ENCODE data around the gene SCYL2. TPM values are rescaled to one million over a fixed set of nuclear protein-coding genes. Genes with fewer than 3 reads are reported as not detected.
A peak's percentile ranks its signal among the peaks of the same experiment; 100 is the strongest.
"Not testable (repeated sequence)": the region's sequence is repeated elsewhere in the genome, so short reads cannot be mapped to it uniquely, and the experiment has no call there.

SCYL2 gene
- total RNA-seq, result 47.3 and 48.4 TPM in 2 replicates
- long read RNA-seq, transcript SCYL2-207 (17 exons, 2,328 nt), result major isoform, 16 of 84 reads
- long read RNA-seq, partial matches to known transcripts, result 44 of 84 reads
- long read RNA-seq, other reads (novel, unspliced or antisense), result 23 of 84 reads

- DNase-seq (ENCODE audit: extremely low spot score, unreplicated experiment), result peak; percentile 98
- no peaks in the 10 kb centered on the region for H3K36me3 Mint-ChIP-seq (ENCODE audit: unreplicated experiment)
- H3K4me1 Mint-ChIP-seq (ENCODE audit: unreplicated experiment), result peaks cover 32% of the 10 kb centered on the region
- no peaks in the 10 kb centered on the region for H3K27me3 Mint-ChIP-seq (ENCODE audit: unreplicated experiment)
- H3K4me3 Mint-ChIP-seq (ENCODE audit: unreplicated experiment), result peak within 1 kb of the TSS; percentile 99
- no peaks in the 10 kb centered on the region for H3K9me3 Mint-ChIP-seq (ENCODE audit: unreplicated experiment)
- no peak for TF ChIP-seq CTCF (IDR thresholded peaks at IDR 0.05)
- peak within 1 kb of the TSS; percentile 98 for H3K27ac Mint-ChIP-seq (ENCODE audit: unreplicated experiment)
Measured at GRCh38 chr12:100266835-100267602, at the start of gene SCYL2, which contains the start of gene DEPDC4. Gene SCYL2, plus strand, starts transcription at chr12:100267177. Its CDS starts 15,794 bp downstream, at chr12:100282971. Gene DEPDC4, minus strand, starts transcription at chr12:100267079. Its CDS starts 3 bp downstream, at chr12:100267076.

- H3K9me3 Mint-ChIP-seq (ENCODE audit: unreplicated experiment), result no peaks in the 10 kb centered on the region
- no peak for TF ChIP-seq CTCF (IDR thresholded peaks at IDR 0.05)
- no peaks in the 10 kb centered on the region for H3K27me3 Mint-ChIP-seq (ENCODE audit: unreplicated experiment)
- peaks cover 27% of the 10 kb centered on the region for H3K36me3 Mint-ChIP-seq (ENCODE audit: unreplicated experiment)
- no peak overlapping the region for H3K27ac Mint-ChIP-seq (ENCODE audit: unreplicated experiment)
- no peaks in the 10 kb centered on the region for H3K4me1 Mint-ChIP-seq (ENCODE audit: unreplicated experiment)
- H3K4me3 Mint-ChIP-seq (ENCODE audit: unreplicated experiment), result no peak overlapping the region
- no peak for DNase-seq (ENCODE audit: extremely low spot score, unreplicated experiment)
Measured at GRCh38 chr12:100219328-100220109, 47.5 kb upstream of the SCYL2 start.

GRCh38 chr12:100221523-100221922 is 45.5 kb upstream of the SCYL2 start:
- TF ChIP-seq CTCF (IDR thresholded peaks at IDR 0.05), result no peak
- H3K36me3 Mint-ChIP-seq (ENCODE audit: unreplicated experiment), result peaks cover 29% of the 10 kb centered on the region
- no peak overlapping the region for H3K4me3 Mint-ChIP-seq (ENCODE audit: unreplicated experiment)
- no peaks in the 10 kb centered on the region for H3K4me1 Mint-ChIP-seq (ENCODE audit: unreplicated experiment)
- H3K27ac Mint-ChIP-seq (ENCODE audit: unreplicated experiment), result no peak overlapping the region
- H3K27me3 Mint-ChIP-seq (ENCODE audit: unreplicated experiment), result no peaks in the 10 kb centered on the region
- no peaks in the 10 kb centered on the region for H3K9me3 Mint-ChIP-seq (ENCODE audit: unreplicated experiment)
- no peak for DNase-seq (ENCODE audit: extremely low spot score, unreplicated experiment)

- DNase-seq (ENCODE audit: extremely low spot score, unreplicated experiment); H3K4me3 Mint-ChIP-seq (ENCODE audit: unreplicated experiment); H3K27me3 Mint-ChIP-seq (ENCODE audit: unreplicated experiment); H3K4me1 Mint-ChIP-seq (ENCODE audit: unreplicated experiment); H3K27ac Mint-ChIP-seq (ENCODE audit: unreplicated experiment); H3K9me3 Mint-ChIP-seq (ENCODE audit: unreplicated experiment): not testable (repeated sequence)
- peaks cover 27% of the 10 kb centered on the region for H3K36me3 Mint-ChIP-seq (ENCODE audit: unreplicated experiment)
Measured at GRCh38 chr12:100222173-100222572, 44.8 kb upstream of the SCYL2 start.

GRCh38 chr12:100225491-100225890 is 41.5 kb upstream of the SCYL2 start:
- no peak for DNase-seq (ENCODE audit: extremely low spot score, unreplicated experiment)
- peaks cover 17% of the 10 kb centered on the region for H3K36me3 Mint-ChIP-seq (ENCODE audit: unreplicated experiment)
- no peak overlapping the region for H3K4me3 Mint-ChIP-seq (ENCODE audit: unreplicated experiment)
- no peaks in the 10 kb centered on the region for H3K9me3 Mint-ChIP-seq (ENCODE audit: unreplicated experiment)
- peaks cover 9% of the 10 kb centered on the region for H3K4me1 Mint-ChIP-seq (ENCODE audit: unreplicated experiment)
- no peak for TF ChIP-seq CTCF (IDR thresholded peaks at IDR 0.05)
- H3K27me3 Mint-ChIP-seq (ENCODE audit: unreplicated experiment), result no peaks in the 10 kb centered on the region
- no peak overlapping the region for H3K27ac Mint-ChIP-seq (ENCODE audit: unreplicated experiment)

All from osteocyte (in vitro differentiated cells).